GM19324 (cell line): Measurements from ENCODE around the gene ARHGAP26.

Experiments
- ATAC-seq: cut with Tn5 transposase; IDR thresholded peaks from one replicate; pipeline ENCODE4 v1.9.1; 2021; ENCODE audit warnings: mild to moderate bottlenecking, moderate library complexity; ENCODE audit not compliant: unreplicated experiment, low FRiP score

Gene ARHGAP26

GRCh38 chr5:143001764-143002351 lies 231.7 kb downstream of the ARHGAP26 start:
- ATAC-seq, result no peak

GRCh38 chr5:143002459-143003327 lies 232.5 kb downstream of the ARHGAP26 start:
- peak; percentile 52 for ATAC-seq

GRCh38 chr5:143003328-143003636 lies 233.1 kb downstream of the ARHGAP26 start:
- no peak for ATAC-seq

DNA sequence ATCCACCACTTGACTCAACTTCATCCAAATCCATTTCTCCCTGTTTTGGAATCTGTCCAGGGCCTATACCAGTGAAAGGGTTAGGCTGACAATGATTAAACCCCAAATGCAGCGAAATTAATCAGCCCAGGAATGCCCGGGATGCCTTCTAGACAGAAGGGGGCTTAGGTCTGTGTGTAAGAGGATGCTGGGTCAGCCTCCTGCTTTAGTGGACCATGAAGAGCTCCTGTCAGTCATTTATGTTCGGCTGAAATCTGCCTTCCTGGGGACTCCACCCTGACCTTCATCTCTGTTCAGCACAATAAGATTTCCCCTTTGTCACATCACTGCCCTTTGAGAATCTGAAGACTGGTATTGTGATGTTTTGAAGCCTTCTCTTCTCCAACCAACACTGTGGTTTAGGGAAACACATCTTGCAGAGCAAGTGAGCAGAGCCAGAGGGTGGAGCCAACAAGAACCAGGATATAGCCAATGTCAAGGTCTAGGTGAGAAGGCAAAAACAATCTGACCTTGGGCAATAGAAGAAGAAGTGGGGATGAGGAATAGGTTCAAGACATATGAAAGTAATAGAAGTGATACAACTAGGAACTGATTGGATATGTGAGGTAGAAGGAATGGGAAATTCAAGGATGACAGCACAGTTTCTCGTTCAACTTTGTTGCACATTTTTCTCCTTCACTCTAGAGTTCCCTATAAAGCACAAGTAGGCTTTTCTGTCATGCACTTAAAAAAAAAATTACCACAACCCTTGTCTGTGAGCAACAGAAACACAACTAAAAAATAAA lies 234.4 kb downstream of the ARHGAP26 start:
- ATAC-seq, result no peak

DNA sequence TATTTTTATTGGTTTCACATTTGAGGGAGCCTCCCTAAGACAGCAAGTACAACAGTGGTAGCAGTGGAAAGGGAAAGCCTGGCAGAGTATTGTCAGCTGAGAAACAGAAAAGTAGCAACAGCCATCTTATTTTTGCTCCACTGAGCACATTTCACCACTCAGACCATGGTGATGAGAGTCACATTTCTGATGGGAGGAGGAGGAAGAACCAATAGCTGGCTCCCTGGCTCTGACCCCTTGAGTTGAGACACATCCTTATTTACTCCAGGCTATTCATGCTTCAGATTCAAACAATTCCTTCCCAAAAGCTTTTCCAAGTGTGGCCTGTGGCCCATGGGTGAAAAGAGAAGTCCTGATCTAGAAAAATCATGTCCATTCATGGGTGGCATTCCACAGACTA lies 236.3 kb downstream of the ARHGAP26 start:
- no peak for ATAC-seq

DNA sequence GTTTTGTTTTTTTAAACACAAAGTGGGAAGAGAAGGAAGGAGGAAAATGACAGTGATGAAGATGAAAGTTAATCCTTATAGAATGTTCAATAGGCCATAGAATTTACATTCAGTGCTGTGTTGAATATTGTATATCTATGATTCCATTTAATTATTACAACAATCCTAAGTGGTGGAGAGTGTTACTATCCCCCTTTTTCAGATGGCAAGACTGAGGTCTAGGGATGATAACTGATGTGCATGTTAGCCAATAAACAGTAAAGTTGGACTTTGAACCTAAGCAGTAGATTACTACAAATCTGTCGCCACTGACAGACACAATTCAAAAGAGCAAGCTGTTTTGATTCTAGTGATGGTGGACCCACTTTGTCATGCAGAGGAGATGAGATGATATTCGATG lies 237.9 kb downstream of the ARHGAP26 start:
- no peak for ATAC-seq

DNA sequence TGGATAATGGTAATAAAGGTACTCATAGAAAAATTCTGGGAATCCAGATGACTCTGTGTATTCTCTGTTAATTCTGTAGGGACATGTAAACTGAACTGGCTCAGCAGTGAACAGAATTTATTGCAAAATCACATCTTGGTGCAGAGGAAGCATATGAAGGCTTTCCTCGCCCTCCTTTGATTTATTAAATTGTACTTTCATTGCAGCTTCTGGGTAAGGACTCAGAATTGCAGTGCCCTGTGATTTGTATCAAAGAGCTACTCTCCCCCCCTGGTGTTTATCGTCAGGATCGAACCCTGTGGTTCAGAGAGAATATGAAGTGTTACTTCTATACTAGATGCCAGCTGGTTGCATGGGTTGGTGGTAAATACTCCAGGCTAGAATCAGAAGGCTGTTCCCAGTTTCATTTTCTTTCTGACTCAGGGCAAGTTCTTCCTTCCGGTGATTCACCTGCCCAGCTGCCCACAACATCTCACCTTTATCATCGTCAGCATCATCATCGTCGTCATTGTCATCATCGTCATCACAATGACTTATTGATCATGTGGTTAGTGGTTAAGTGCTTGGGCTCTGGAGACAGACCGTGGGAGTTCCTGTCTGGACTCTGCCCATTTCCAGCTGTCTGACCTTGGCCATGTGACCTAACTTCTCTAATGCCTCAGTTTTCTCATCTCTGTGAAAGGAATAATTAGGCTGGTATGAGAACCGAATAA lies 238.8 kb downstream of the ARHGAP26 start:
- ATAC-seq, result peak; percentile 90

GRCh38 chr5:143010351-143010750 lies 240.2 kb downstream of the ARHGAP26 start:
- no peak for ATAC-seq

- no peak for ATAC-seq
Measured at GRCh38 chr5:143011585-143011984, 241.4 kb downstream of the ARHGAP26 start.

GRCh38 chr5:143013176-143013891 lies 243.2 kb downstream of the ARHGAP26 start:
- ATAC-seq, result no peak

GRCh38 chr5:143014017-143014651 lies 244.0 kb downstream of the ARHGAP26 start:
- no peak for ATAC-seq

DNA sequence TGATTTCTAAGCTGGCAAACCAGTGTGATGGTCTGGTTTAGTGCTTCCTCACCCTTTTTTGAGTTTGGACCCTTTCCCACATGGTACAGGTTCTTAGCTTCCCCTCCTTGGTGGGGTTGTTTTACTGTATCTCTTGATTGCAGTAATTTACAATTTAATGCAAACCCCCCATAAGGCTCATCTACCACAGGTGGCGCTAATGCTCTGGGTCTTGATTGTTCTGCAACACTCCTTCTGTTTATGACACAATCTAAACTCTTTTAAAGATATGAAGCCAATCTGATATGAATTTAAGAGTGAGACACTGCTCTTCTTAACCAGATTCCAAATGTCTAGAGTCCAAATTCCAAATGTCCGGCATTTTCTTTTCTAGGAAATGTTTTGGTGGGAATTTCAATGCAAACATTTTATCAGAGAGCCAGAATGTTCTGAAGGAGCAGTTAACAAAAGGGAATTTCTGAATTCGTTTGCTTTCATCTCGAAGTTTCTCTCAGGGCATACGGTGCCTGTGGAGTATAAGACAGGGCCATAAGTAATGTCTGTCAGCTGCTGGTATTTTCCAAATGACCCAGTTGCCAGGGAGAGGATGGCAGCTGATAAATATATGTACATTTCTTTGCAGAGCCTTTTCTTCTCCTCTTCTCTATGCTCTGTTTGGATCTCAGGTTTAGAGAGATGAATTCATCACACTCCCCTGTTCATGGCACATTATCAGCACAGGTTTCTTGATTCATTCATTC lies 246.8 kb downstream of the ARHGAP26 start:
- ATAC-seq, result no peak

GRCh38 chr5:143017541-143017940 lies 247.4 kb downstream of the ARHGAP26 start:
- no peak for ATAC-seq

DNA sequence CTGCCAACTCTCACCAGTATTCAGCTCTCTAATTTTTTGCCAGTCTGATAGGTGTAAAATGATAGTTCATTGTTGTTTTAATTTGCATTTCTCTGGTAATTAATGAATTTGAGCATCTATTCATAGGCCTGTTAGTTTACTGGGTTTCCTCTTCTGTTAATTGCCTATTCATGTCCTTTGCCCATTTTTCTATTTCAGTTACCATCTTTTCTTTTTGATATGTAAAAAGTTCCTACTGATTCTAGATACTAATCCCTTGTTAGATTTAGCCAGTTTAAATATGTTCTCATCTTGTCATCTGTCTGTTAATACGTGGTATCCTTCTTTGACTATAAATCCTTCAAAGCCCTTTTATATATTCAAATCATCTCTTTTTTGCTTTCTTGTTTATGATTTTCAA lies 247.8 kb downstream of the ARHGAP26 start:
- no peak for ATAC-seq

DNA sequence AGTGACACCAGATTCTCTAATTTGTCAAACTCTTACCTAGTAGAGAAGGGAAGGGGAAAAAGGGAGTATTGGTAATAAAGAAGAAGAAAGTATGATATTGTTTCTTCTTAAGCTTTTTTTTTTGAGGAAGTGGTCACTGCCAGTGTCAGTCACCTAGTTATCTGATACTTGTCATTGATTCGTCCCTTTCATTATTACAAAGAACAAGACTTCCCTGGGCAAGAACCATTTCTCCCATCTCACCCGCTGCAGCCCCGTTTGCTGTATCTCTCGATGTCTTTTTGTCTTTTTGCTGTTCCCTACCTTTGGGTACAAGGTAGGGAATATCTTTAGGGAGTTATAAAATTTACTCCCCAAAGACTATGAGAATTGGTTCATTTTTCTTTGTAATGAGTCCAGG lies 249.0 kb downstream of the ARHGAP26 start:
- ATAC-seq, result no peak

GRCh38 chr5:143019614-143020515 lies 249.7 kb downstream of the ARHGAP26 start:
- ATAC-seq, result peak; percentile 64

- ATAC-seq, result no peak
Measured at GRCh38 chr5:143021595-143021994, 251.4 kb downstream of the ARHGAP26 start.
